MM.1S (cell line): Measurements from ENCODE around the gene BMERB1.

ENCODE experiments used
- DNase-seq: peaks from one replicate; pipeline ENCODE4 v3.0.0-alpha.2; 2015
- H2AFZ ChIP-seq: fragments of 300-600 bp; sonication (generic); 2 replicates; pipeline ENCODE4 v1.6.0; 2016; ENCODE audit warnings: antibody characterized with exemption, low read length
- H3F3A ChIP-seq: fragments of 300-600 bp; sonication (generic); 2 replicates; pipeline ENCODE4 v1.6.1; 2016; ENCODE audit warnings: mild to moderate bottlenecking, antibody characterized with exemption, low read length, moderate library complexity, mixed read lengths; ENCODE audit not compliant: insufficient read depth
- H3K27ac ChIP-seq: fragments of 300-600 bp; sonication (generic); 2 replicates; pipeline ENCODE4 v1.5.1; 2016; ENCODE audit warnings: mild to moderate bottlenecking, low read length
- H3K27me3 ChIP-seq: fragments of 300-600 bp; sonication (generic); replicated peaks from 2 replicates; pipeline ENCODE4 v1.6.0; 2016; ENCODE audit warnings: low read length; ENCODE audit not compliant: insufficient read depth
- H3K36me3 ChIP-seq: fragments of 300-600 bp; sonication (generic); replicated peaks from 2 replicates; pipeline ENCODE4 v1.6.1; 2016; ENCODE audit warnings: mild to moderate bottlenecking, low read length, mixed read lengths; ENCODE audit not compliant: insufficient read depth
- H3K4me1 ChIP-seq: fragments of 300-600 bp; sonication (generic); 2 replicates; pipeline ENCODE4 v1.6.1; 2016; ENCODE audit warnings: low read length, mixed read lengths
- H3K4me2 ChIP-seq: fragments of 300-600 bp; sonication (generic); 2 replicates; pipeline ENCODE4 v1.6.0; 2016; ENCODE audit warnings: low read depth, low read length
- H3K4me3 ChIP-seq: fragments of 300-600 bp; sonication (generic); 2 replicates; pipeline ENCODE4 v1.5.1; 2016; ENCODE audit warnings: low read length, mixed read lengths
- H3K79me2 ChIP-seq: fragments of 300-600 bp; sonication (generic); 2 replicates; pipeline ENCODE4 v1.6.1; 2016; ENCODE audit warnings: mixed run types, low read length, mixed read lengths
- H3K9ac ChIP-seq: fragments of 300-600 bp; sonication (generic); 2 replicates; pipeline ENCODE4 v1.6.1; 2016; ENCODE audit warnings: low read length, mixed read lengths
- H3K9me2 ChIP-seq: fragments of 300-600 bp; sonication (generic); replicated peaks from 2 replicates; pipeline ENCODE4 v1.6.1; 2016; ENCODE audit warnings: mild to moderate bottlenecking, low read length, mixed read lengths; ENCODE audit not compliant: insufficient read depth
- H3K9me3 ChIP-seq: fragments of 300-600 bp; sonication (generic); replicated peaks from 2 replicates; pipeline ENCODE4 v1.6.1; 2016; ENCODE audit warnings: mild to moderate bottlenecking, low read length, mixed read lengths; ENCODE audit not compliant: insufficient read depth
- H4K20me1 ChIP-seq: fragments of 300-600 bp; sonication (generic); 2 replicates; pipeline ENCODE4 v1.6.1; 2016; ENCODE audit warnings: mild to moderate bottlenecking, low read length, moderate library complexity, mixed read lengths; ENCODE audit not compliant: insufficient read depth
- CTCF ChIP-seq: fragments of 300-600 bp; sonication (generic); IDR thresholded peaks from 2 replicates; pipeline ENCODE4 v1.5.1; 2016; ENCODE audit warnings: antibody characterized with exemption, low read length, mixed read lengths
- EZH2 ChIP-seq: fragments of 300-600 bp; sonication (generic); optimal IDR thresholded peaks from 2 replicates; pipeline ENCODE3; 2017; ENCODE audit warnings: low read depth, mild to moderate bottlenecking, antibody characterized with exemption, low read length, mixed read lengths
- EZH2phosphoT487 ChIP-seq: fragments of 300-600 bp; sonication (generic); IDR thresholded peaks from 2 replicates; pipeline ENCODE4 v1.6.1; 2018; ENCODE audit warnings: antibody characterized with exemption, low read length

The BMERB1 gene

GRCh38 chr16:15616475-15617165 lies 182.2 kb downstream of the BMERB1 start:
- H3K36me3 ChIP-seq, result 0 out of 2 replicates have a peak, but pooled peaks cover 4% of the 10 kb centered on the region
- no peak overlapping the region for H2AFZ ChIP-seq
- no peaks in the 10 kb centered on the region for H3K9me2 ChIP-seq
- H3K27ac ChIP-seq, result no peak overlapping the region
- no peak for DNase-seq
- H3K4me2 ChIP-seq, result no peak overlapping the region
- no peak overlapping the region for H3K9ac ChIP-seq
- H3K27me3 ChIP-seq, result no peaks in the 10 kb centered on the region
- no peaks in the 10 kb centered on the region for H3K9me3 ChIP-seq
- TF ChIP-seq EZH2 (no peak), EZH2phosphoT487 (no peak), CTCF (no peak)
- H3F3A ChIP-seq, result no peaks in the 10 kb centered on the region
- no peaks in the 10 kb centered on the region for H3K4me1 ChIP-seq
- no peak overlapping the region for H3K4me3 ChIP-seq
- no peaks in the 10 kb centered on the region for H4K20me1 ChIP-seq
- no peaks in the 10 kb centered on the region for H3K79me2 ChIP-seq

GRCh38 chr16:15617901-15618300 lies 183.5 kb downstream of the BMERB1 start:
- Histone ChIP-seq H3K4me2 (no peak overlapping the region), H3K36me3 (0 out of 2 replicates have a peak, but pooled peaks cover 5% of the 10 kb centered on the region), H3K4me3 (no peak overlapping the region), H3K27me3 (no peaks in the 10 kb centered on the region), H4K20me1 (no peaks in the 10 kb centered on the region), H3K4me1 (no peaks in the 10 kb centered on the region), H3K79me2 (no peaks in the 10 kb centered on the region), H3K27ac (no peak overlapping the region), H3F3A (no peaks in the 10 kb centered on the region), H3K9me2 (no peaks in the 10 kb centered on the region), H2AFZ (no peak overlapping the region), H3K9ac (no peak overlapping the region), H3K9me3 (no peaks in the 10 kb centered on the region)
- TF ChIP-seq EZH2 (no peak), CTCF (no peak), EZH2phosphoT487 (no peak)
- no peak for DNase-seq

GRCh38 chr16:15618392-15618791 lies 184.0 kb downstream of the BMERB1 start:
- Histone ChIP-seq H3K9me2 (no peaks in the 10 kb centered on the region), H3K4me2 (no peak overlapping the region), H3K36me3 (0 out of 2 replicates have a peak, but pooled peaks cover 5% of the 10 kb centered on the region), H3K27ac (no peak overlapping the region), H3K4me1 (no peaks in the 10 kb centered on the region), H2AFZ (no peak overlapping the region), H3K79me2 (no peaks in the 10 kb centered on the region), H4K20me1 (no peaks in the 10 kb centered on the region), H3K9ac (no peak overlapping the region), H3K4me3 (no peak overlapping the region), H3K27me3 (no peaks in the 10 kb centered on the region), H3K9me3 (no peaks in the 10 kb centered on the region), H3F3A (no peaks in the 10 kb centered on the region)
- no peak for TF ChIP-seq EZH2
- TF ChIP-seq CTCF, result no peak
- no peak for TF ChIP-seq EZH2phosphoT487
- no peak for DNase-seq
